Hepatocyte (in vitro differentiated cells): ENCODE measurements around the gene NOS1AP. TPM values are rescaled to one million over a fixed set of nuclear protein-coding genes. Genes with fewer than 3 reads are reported as not detected.

ENCODE experiments used
- DNase-seq: peaks from one replicate; pipeline ENCODE4 v3.0.0-alpha.2; 2016; ENCODE audit warnings: low spot score
- H2AFZ ChIP-seq: fragments of 200-600 bp; sonication (generic); 2 replicates; pipeline ENCODE4 v1.6.0; 2016; ENCODE audit warnings: antibody characterized with exemption, mild to moderate bottlenecking
- H3K27ac ChIP-seq: fragments of 200-600 bp; sonication (generic); 2 replicates; pipeline ENCODE4 v1.5.1; 2016; ENCODE audit warnings: mild to moderate bottlenecking
- H3K27me3 ChIP-seq: fragments of 200-600 bp; sonication (generic); 2 replicates; pipeline ENCODE4 v1.6.1; 2016
- H3K36me3 ChIP-seq: fragments of 200-600 bp; sonication (generic); replicated peaks from 2 replicates; pipeline ENCODE4 v1.5.1; 2016; ENCODE audit warnings: low read depth; ENCODE audit not compliant: insufficient read depth
- H3K4me1 ChIP-seq: fragments of 200-600 bp; sonication (generic); 2 replicates; pipeline ENCODE4 v1.5.1; 2016; ENCODE audit warnings: mild to moderate bottlenecking, moderate library complexity; ENCODE audit not compliant: insufficient read depth
- H3K4me2 ChIP-seq: fragments of 200-600 bp; sonication (generic); 2 replicates; pipeline ENCODE4 v1.6.0; 2016
- H3K4me3 ChIP-seq: fragments of 200-600 bp; sonication (generic); 2 replicates; pipeline ENCODE4 v1.5.1; 2016; ENCODE audit warnings: mild to moderate bottlenecking
- H3K79me2 ChIP-seq: fragments of 200-600 bp; sonication (generic); 2 replicates; pipeline ENCODE4 v1.6.0; 2017; ENCODE audit warnings: mild to moderate bottlenecking
- H3K9me2 ChIP-seq: fragments of 200-600 bp; sonication (generic); replicated peaks from 2 replicates; pipeline ENCODE4 v1.6.0; 2017; ENCODE audit warnings: mild to moderate bottlenecking; ENCODE audit not compliant: insufficient read depth
- H3K9me3 ChIP-seq: fragments of 200-600 bp; sonication (generic); 2 replicates; pipeline ENCODE4 v1.5.1; 2016; ENCODE audit warnings: low read depth, mild to moderate bottlenecking
- H4K20me1 ChIP-seq: fragments of 200-600 bp; sonication (generic); 2 replicates; pipeline ENCODE4 v1.6.0; 2016; ENCODE audit warnings: mild to moderate bottlenecking; ENCODE audit not compliant: insufficient read depth, poor library complexity, severe bottlenecking
- CTCF ChIP-seq: fragments of 200-600 bp; sonication (generic); IDR thresholded peaks from 2 replicates; pipeline ENCODE4 v1.5.1; 2016; ENCODE audit warnings: antibody characterized with exemption, mild to moderate bottlenecking; ENCODE audit not compliant: poor library complexity
- EZH2 ChIP-seq: fragments of 200-600 bp; sonication (generic); IDR thresholded peaks from 2 replicates; pipeline ENCODE4 v1.6.1; 2016; ENCODE audit warnings: antibody characterized with exemption, mild to moderate bottlenecking, borderline replicate concordance
- EZH2phosphoT487 ChIP-seq: fragments of 200-600 bp; sonication (generic); IDR thresholded peaks from one replicate; pipeline ENCODE4 v1.6.1; 2018; ENCODE audit warnings: antibody characterized with exemption, mild to moderate bottlenecking, low read depth, moderate library complexity; ENCODE audit not compliant: unreplicated experiment, severe bottlenecking
- WGBS: methylation state at CpG from one replicate; pipeline ENCODE4 v1.1.6; 2016; ENCODE audit warnings: low lambda C conversion rate; ENCODE audit errors: missing lambda C conversion rate; 5-methylcytosine and 5-hydroxymethylcytosine counted together
- polyA plus RNA-seq: library from polyadenylated mRNA; unstranded; fragments of >200 nt; fragmentation: Nextera tagmentation; extraction: Ambion mirVana; gene quantifications from 2 replicates; pipeline ENCODE4 v1.2.1, GENCODE V29; 2016
- total RNA-seq: library from RNA; depleted of rRNA; stranded (reverse); fragments of >200 nt; gene quantifications from 2 replicates; pipeline ENCODE4 v1.2.3, GENCODE V29; 2014

The NOS1AP gene
- total and polyA plus RNA-seq, 2 experiments from 2014 or later, result 0.97 to 4.4 TPM

GRCh38 chr1:162093095-162093494 is 23.6 kb downstream of the NOS1AP start:
- H3K27me3 ChIP-seq, result no peaks in the 10 kb centered on the region
- DNase-seq, result no peak
- H3K4me3 ChIP-seq, result no peak overlapping the region
- peaks cover 11% of the 10 kb centered on the region for H3K79me2 ChIP-seq
- 100% methylated on average over 1 of the region's 1 CpG for WGBS
- H2AFZ ChIP-seq, result no peak overlapping the region
- H3K36me3 ChIP-seq, result no peaks in the 10 kb centered on the region
- peaks cover 10% of the 10 kb centered on the region for H3K4me1 ChIP-seq
- no peak overlapping the region for H3K4me2 ChIP-seq
- H3K27ac ChIP-seq, result no peak overlapping the region
- no peaks in the 10 kb centered on the region for H3K9me3 ChIP-seq
- no peaks in the 10 kb centered on the region for H4K20me1 ChIP-seq
- no peaks in the 10 kb centered on the region for H3K9me2 ChIP-seq
- no peak for TF ChIP-seq EZH2
- no peak for TF ChIP-seq EZH2phosphoT487
- TF ChIP-seq CTCF, result no peak

- peaks cover 11% of the 10 kb centered on the region for H3K79me2 ChIP-seq
- H3K27me3 ChIP-seq, result no peaks in the 10 kb centered on the region
- no peak overlapping the region for H3K4me2 ChIP-seq
- H4K20me1 ChIP-seq, result no peaks in the 10 kb centered on the region
- no peak for DNase-seq
- no peaks in the 10 kb centered on the region for H3K36me3 ChIP-seq
- H3K9me2 ChIP-seq, result no peaks in the 10 kb centered on the region
- H3K9me3 ChIP-seq, result no peaks in the 10 kb centered on the region
- 29% methylated on average over 1 of the region's 1 CpG for WGBS
- no peak for TF ChIP-seq CTCF
- TF ChIP-seq EZH2, result no peak
- no peak for TF ChIP-seq EZH2phosphoT487
- peaks cover 10% of the 10 kb centered on the region for H3K4me1 ChIP-seq
- no peak overlapping the region for H3K27ac ChIP-seq
- H3K4me3 ChIP-seq, result no peak overlapping the region
- H2AFZ ChIP-seq, result no peak overlapping the region
Measured at GRCh38 chr1:162094271-162094670, 24.8 kb downstream of the NOS1AP start.

- Histone ChIP-seq H3K79me2 (peaks cover 11% of the 10 kb centered on the region), H3K4me2 (no peak overlapping the region), H4K20me1 (no peaks in the 10 kb centered on the region), H3K36me3 (no peaks in the 10 kb centered on the region), H3K27me3 (no peaks in the 10 kb centered on the region), H3K4me3 (no peak overlapping the region), H2AFZ (no peak overlapping the region), H3K9me3 (no peaks in the 10 kb centered on the region), H3K27ac (no peak overlapping the region), H3K4me1 (peaks cover 10% of the 10 kb centered on the region), H3K9me2 (no peaks in the 10 kb centered on the region)
- no peak for TF ChIP-seq EZH2phosphoT487
- no peak for TF ChIP-seq CTCF
- no peak for TF ChIP-seq EZH2
- no peak for DNase-seq
- WGBS, result 91% methylated on average over 2 of the region's 2 CpGs
Measured at GRCh38 chr1:162094723-162095122, 25.2 kb downstream of the NOS1AP start.

- Histone ChIP-seq H3K79me2 (peaks cover 2% of the 10 kb centered on the region), H3K9me3 (no peaks in the 10 kb centered on the region), H3K27me3 (no peaks in the 10 kb centered on the region), H3K36me3 (no peaks in the 10 kb centered on the region), H3K4me3 (no peak overlapping the region), H2AFZ (no peak overlapping the region), H4K20me1 (no peaks in the 10 kb centered on the region), H3K9me2 (no peaks in the 10 kb centered on the region), H3K27ac (no peak overlapping the region), H3K4me2 (no peak overlapping the region), H3K4me1 (no peaks in the 10 kb centered on the region)
- WGBS, result 80% methylated on average over 3 of the region's 3 CpGs
- no peak for DNase-seq
- no peak for TF ChIP-seq EZH2
- TF ChIP-seq EZH2phosphoT487, result no peak
- no peak for TF ChIP-seq CTCF
Measured at GRCh38 chr1:162107911-162108310, 38.4 kb downstream of the NOS1AP start.
